HG03469 (cell line): Measurements from ENCODE around the gene MAJIN.
"Not testable (repeated sequence)": the region's sequence is repeated elsewhere in the genome, so short reads cannot be mapped to it uniquely, and the experiment has no call there.

Experiments used
- ATAC-seq: cut with Tn5 transposase; IDR thresholded peaks from one replicate; pipeline ENCODE4 v1.9.1; 2021; ENCODE audit warnings: mild to moderate bottlenecking, moderate library complexity, moderate number of reproducible peaks; ENCODE audit not compliant: unreplicated experiment

MAJIN gene

GRCh38 chr11:64971421-64972233 is at the start of gene MAJIN:
MAJIN (minus strand) TSS chr11:64972108; CDS start chr11:64959405, 12,703 bp downstream.
- no peak for ATAC-seq

- ATAC-seq, result no peak
Measured at GRCh38 chr11:65021509-65021908, 49.6 kb upstream of the MAJIN start.

- no peak for ATAC-seq
Measured at GRCh38 chr11:65021003-65021402, 49.1 kb upstream of the MAJIN start.

- ATAC-seq, result no peak
Measured at GRCh38 chr11:65019824-65020223, 47.9 kb upstream of the MAJIN start.

- ATAC-seq, result no peak
Measured at GRCh38 chr11:65017937-65018336, 46.0 kb upstream of the MAJIN start.

- ATAC-seq, result no peak
Measured at GRCh38 chr11:65016705-65017104, 44.8 kb upstream of the MAJIN start.

- no peak for ATAC-seq
Measured at GRCh38 chr11:65014726-65015227, 42.9 kb upstream of the MAJIN start.

GRCh38 chr11:65013888-65014725 is 42.2 kb upstream of the MAJIN start, which contains the start of gene ARL2:
ARL2 (plus strand) TSS chr11:65014160; CDS start chr11:65014208, 48 bp downstream.
- ATAC-seq, result peak; percentile 49

- ATAC-seq, result peak; percentile 39
Measured at GRCh38 chr11:65013130-65013887, 41.4 kb upstream of the MAJIN start.

- ATAC-seq, result no peak
Measured at GRCh38 chr11:65008873-65009272, 37.0 kb upstream of the MAJIN start.

GRCh38 chr11:65008016-65008415 is 36.1 kb upstream of the MAJIN start:
- ATAC-seq, result no peak

GRCh38 chr11:65003968-65004367 is 32.1 kb upstream of the MAJIN start:
- ATAC-seq, result not testable (repeated sequence)

- no peak for ATAC-seq
Measured at GRCh38 chr11:65003282-65003681, 31.4 kb upstream of the MAJIN start.

- ATAC-seq, result no peak
Measured at GRCh38 chr11:65002706-65003105, 30.8 kb upstream of the MAJIN start.

GRCh38 chr11:64999478-64999877 is 27.6 kb upstream of the MAJIN start:
- ATAC-seq, result no peak

GRCh38 chr11:64998690-64999431 is 27.0 kb upstream of the MAJIN start:
- ATAC-seq, result no peak

- ATAC-seq, result no peak
Measured at GRCh38 chr11:64998141-64998540, 26.2 kb upstream of the MAJIN start.

- no peak for ATAC-seq
Measured at GRCh38 chr11:64996710-64997380, 24.9 kb upstream of the MAJIN start, which contains the start of gene BATF2. BATF2 (minus strand) TSS chr11:64996971; CDS start chr11:64996914, 57 bp downstream.

- ATAC-seq, result no peak
Measured at GRCh38 chr11:64996327-64996709, 24.4 kb upstream of the MAJIN start.
